Measurements from ENCODE around the gene SLC16A10.
"Not testable (repeated sequence)": the region's sequence is repeated elsewhere in the genome, so short reads cannot be mapped to it uniquely, and the experiment has no call there.

GRCh38 chr6:111095488-111095887, 8.2 kb downstream of the SLC16A10 start:
- TF ChIP-seq CTCF, POLR2A (IDR thresholded peaks at IDR 0.05): not testable (repeated sequence)
